HG03521 (cell line): ENCODE measurements around the gene PCK1.

Experiments
- ATAC-seq: cut with Tn5 transposase; IDR thresholded peaks from one replicate; pipeline ENCODE4 v1.9.1; 2021; ENCODE audit warnings: mild to moderate bottlenecking, moderate library complexity; ENCODE audit not compliant: unreplicated experiment

Gene PCK1

DNA sequence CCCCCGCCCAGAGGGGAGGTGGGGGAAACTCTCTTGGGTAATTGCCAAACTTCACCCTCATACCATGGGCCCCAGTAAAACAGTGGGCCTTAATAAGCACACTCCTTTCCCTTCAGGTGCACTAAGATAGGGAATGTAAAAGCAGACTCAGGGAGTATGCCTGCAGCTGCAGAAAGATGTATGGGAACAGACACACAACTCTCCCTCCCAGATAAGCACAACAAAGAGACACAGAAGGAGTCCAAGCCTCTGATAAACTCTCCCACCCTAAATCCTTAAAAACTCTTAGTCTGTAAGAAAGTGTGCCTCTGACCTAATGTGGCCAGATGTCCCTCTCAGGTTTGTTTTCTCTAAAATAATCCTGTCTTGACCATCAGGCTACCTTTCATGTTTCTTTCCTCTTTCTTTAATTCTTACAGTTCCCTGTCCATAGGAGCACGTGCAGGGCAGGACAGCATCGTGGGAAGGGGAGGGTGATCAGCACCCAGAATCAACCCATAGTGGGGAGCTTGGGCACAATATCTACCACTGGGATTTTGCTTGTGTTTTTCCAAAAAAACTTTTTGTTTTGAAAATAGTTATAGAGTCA, 24.7 kb upstream of the PCK1 start:
- no peak for ATAC-seq

DNA sequence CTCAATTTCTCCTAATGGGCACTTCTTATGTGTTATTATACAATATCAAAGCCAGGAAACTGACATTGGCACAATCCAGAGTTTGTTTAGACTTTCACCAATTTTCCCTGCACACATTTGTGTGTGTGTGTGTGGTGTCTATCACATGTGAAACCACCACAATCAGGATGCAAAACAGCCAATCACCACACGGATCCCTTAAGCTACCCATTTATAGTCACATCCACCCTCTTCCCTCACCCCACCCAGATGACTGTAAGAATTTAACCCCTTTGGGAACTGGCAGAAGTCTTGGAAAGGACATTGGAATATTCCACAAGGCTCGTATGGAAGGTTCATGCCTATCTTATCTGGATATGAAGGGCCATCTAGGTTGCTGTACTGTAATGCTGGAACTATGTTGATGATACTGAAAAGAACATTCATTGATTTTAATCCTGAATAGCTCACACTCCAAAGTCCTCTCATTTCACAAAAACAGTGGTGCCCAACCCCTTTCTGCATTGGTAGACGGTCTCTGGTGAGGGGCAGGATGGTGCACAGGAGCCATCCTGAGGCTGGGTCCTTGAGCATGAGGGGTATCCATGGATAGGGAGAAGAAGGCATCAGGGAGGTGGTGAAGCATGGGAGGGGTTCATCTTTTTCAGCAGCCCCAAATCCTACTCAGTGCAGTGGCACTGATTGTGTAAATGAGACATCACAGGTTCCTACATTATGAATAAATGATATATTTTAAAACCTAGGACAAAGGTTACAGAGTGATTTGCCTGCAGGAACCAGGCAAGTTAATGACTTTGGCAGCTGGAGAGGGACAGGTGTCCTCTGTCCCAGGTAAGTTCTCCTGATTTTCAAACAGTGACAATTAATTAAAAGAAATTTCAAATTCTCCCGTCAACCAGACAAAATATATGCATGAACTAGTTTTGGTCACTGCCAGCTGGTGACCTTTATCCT, 23.9 kb upstream of the PCK1 start:
- ATAC-seq: no peak

DNA sequence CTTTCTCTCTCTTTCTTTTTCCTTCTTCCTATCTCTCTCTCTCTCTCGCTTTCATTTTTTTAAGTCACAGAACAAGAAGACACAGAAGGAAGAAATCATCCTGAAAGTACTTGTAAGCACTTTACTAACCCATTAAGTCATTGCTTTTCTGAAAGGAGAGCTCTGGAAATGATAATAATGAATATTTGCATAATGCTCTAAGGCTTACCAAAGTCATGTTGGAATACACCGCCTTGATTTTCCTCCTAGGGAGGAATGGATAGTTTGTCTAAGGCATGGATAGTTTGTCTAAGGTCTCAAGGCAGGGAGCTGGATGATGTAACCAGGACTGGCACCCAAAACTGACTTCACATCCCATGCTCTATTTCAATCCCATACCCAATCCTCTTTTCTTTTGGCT, 23.1 kb upstream of the PCK1 start:
- no peak for ATAC-seq

DNA sequence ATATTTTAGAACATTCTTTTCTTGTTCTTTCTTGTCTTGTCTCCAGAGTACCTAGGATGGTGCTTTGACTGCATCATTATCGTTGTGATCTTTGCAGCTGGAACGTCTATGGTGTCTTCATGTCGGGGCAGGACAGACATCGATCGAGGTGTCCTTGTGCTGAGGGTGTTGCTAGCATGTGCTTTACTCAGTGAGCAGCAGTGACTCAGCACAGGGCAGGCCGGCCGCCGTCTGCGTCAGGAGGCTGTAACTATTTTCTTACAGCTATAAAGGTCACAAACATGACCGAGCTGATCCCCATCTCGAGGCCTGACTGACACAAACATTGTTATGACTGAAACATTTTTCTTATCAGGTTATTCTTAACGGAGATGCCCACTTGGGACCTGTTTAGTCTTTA, 21.0 kb upstream of the PCK1 start:
- no peak for ATAC-seq

DNA sequence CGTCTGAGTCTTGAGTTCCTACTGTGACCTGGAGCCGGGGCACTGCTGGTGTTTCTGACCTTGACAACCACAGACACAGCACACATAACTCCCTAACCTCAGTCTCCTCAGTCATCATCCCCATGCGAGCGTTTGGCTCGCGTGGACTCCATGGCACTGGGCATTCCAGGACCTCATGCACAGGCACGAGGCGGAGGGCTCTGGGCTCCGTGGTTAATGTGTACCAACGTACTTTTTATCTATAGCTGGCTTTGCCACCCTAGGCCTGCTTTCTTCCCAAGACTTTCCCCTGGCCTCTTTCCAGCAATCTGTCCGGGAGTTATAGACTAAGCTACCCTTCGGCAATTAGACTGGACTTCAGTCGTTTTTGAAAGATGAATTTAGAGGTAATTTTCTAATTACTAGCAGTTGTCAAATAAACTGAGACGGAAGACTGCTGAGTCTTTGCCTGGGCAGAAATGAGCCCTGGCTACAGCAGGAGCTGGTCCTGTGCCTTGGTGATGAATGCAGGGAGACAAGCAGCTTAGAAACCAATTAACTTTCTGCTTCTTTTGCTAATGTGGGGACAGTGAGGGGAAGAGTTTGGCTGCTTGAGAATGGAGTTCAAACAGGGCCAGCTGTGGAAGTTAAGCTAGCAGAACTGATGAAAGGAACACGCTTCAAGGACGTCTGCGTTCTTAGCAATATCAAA, 19.9 kb upstream of the PCK1 start:
- ATAC-seq: no peak

DNA sequence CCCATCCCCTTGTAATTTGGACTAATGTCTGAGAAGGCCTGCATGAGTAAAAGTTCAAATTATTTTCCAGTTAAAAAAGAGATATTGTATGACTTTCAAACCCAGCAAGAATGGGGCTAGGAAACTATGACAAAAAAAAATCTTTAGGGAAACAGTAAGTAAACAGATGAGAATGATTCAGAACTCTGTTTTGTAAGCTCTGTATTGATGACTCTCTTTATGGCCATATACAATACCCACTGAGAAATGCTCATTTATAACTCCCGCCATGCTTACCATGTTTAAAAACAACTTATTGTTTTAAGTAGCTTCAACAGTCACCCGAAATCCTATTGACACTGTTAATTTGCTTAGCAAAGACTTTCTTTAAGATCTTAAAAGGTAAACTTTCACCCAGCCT, 17.2 kb upstream of the PCK1 start:
- no peak for ATAC-seq

DNA sequence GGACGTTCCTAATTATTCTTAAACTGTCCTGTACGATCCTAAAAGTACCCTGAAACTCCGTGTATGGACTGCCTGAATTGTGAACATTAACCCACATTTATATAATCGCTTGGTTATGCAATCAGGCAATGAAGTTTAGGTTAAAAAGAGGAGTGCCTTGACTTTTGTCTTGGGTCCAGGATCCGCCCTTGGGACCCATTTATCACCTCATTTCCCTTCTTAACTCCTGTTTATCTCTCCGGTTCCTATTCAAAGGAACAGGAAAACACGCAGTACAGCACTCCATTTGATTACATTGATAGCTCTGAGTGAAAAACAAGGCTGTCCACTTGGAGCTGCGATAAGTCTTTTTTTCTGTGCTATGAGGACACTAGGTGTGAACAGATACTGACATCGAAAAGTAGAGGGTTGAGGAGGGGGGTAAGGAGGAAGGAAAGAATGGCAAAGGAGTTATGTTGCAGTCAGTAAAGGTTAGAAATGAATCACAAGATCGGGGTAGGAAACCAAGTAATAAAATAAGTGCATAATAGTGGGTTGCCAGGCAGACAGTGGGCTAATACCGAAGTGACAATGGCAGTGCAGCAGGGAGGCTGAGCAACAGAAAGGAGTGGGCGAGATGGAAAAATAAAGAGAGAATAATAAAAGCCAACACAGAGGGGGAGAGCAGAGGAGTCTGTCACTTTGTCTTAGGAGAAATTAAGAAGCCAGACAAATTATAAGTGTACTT, 15.9 kb upstream of the PCK1 start:
- no peak for ATAC-seq

DNA sequence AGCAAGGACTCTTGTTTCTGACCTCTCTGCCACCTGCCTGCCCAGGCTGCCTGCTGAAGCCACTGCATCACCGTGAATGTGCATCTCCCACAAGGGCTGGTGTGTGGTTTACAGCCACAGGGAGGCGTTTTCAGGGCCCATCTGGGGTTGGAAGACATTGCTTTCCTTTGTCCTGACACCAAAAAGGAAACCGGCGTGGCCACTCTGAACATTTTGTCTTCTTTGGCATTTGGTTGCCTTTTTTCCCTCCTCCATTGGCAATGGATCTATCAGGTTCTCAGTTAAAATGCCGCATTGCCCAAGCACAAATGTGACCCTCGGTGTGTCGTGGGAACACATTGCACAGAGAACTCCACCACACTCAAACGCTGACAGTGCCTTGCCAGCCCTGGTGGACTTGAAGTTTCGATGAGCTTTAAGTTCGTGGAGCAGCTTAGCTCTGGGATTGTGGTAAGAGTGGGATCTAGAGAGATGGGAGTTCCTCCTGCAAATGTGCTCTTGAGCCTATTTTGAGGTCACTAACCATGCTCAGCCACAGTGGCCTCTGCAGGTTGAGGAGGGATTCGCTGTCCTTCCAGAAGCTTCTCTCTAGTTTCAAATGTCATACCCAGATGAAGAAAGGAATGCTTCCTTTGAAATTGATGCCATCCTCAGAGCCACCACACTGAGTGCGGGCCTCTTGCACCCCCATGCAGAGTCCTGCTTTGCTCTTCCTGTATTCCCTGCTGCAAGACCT, 14.8 kb upstream of the PCK1 start:
- no peak for ATAC-seq

DNA sequence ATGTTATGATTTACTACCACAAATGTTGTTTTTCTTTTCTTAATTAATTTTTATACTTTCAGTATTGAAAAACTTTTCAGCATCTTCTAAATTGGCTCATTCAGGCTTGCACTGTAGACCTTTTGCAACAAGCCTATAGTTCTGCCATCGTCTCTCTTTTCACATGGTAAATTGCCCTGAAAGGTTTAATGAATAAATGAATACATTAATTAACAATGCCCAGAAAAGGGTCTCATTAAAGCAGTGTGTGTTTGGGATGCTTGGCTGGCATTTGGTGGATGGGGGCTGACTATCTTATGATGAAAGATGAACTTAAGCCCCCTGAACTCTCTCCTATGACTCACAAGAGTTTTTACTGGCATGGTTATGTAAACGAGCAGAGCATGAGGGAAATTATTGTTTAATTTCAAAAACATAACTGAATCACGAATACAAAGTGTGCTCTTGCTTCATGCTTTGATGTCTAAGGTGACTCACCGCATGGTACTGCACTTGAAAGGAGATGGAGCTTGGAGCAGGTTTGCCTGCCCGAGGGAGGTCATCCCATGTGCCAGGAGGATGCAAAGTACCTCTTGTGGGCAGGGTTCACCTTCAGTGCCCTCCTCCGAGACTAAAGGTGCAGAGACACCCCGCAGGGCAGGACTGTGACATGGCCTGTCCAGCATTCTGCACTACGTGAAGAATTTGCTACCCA, 13.8 kb upstream of the PCK1 start:
- no peak for ATAC-seq

DNA sequence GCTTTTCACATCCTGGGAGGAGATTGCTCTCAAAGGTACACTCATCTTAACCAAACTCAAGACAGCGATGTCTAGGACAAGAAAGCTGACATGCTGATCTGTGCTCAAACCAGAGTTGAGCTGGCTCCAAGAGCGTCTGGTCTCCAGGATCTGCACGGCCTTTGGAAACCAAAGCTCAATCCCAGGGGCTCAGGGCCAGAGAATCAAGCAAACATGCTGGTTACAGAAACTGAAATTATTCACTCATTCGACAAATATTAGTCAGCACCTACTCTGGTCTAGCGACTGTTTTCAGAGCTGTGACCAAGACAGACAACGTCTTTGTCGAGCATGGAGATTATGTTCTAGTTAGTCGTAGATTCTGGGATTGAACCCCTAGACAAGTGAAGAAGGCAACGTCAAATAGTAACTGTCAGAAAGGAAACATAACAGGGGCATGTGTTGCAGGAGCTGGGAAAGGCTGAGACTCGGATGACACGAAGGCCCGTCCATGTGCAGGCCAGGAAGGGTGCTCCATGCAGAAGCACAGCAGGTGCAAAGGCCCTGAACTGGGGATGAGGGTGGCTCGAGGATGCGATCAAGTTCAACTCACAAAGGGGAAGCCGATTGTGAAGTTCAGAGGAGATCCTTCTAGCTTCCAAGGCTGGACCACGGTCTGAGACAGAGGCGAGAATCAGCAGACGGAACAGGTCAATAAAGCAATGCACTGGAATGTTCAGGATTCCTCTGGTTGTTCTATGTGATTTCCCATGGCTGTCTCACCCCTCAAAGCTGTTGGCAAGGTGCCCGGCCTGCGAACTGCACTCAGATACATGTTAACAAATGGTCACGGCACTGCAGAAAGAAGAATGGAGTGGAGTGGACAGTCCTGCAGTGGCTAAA, 12.5 kb upstream of the PCK1 start:
- no peak for ATAC-seq

DNA sequence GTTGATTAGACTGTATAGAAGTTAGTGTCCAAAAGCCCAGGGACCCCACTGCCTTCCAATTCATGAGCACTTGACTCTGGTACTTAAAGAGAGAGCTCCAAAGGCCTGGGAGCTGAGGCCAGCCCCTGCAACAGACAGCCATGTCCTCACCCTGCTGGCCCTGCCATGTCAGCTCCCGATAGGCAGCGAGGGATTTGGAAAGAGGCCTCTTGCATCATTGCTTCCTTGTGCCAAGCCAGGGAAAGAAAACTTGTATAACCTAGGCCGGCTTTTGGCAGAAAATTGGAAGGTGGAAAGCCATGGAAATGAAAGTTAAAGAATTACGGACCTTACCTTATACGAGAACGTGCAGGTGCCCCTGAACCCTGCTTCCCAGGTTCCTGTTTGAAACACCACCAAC, 8.4 kb upstream of the PCK1 start:
- no peak for ATAC-seq

DNA sequence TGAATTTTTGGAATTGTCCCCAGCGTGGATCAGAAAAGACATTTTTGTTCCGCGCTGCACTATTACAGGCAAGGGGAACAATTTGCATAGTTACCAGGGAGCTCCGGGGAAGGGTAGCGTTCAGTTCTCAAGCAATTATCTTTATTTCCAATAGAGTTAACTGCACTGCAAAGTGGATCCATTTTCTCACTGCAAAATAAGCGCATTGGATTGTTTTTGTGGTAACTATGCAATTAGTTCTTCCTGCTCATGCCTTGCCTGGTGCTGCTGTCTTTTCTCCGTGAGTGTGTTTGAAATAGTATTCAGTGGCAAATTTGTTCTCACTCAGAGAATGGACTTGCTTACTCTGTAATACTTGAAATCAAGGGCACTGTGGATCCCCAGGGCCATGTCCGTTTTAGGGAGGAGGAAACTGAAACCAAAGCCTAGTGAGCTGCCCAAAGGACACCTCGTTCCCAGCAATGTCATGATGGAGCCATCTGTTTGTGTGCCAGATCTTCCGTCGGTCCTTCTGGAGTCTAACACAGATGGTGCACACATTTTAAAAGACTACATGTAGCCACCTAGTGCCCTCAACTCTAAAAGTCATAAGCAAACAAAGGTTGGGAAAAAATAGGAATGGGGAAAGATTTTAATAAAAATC, 7.4 kb upstream of the PCK1 start:
- no peak for ATAC-seq

DNA sequence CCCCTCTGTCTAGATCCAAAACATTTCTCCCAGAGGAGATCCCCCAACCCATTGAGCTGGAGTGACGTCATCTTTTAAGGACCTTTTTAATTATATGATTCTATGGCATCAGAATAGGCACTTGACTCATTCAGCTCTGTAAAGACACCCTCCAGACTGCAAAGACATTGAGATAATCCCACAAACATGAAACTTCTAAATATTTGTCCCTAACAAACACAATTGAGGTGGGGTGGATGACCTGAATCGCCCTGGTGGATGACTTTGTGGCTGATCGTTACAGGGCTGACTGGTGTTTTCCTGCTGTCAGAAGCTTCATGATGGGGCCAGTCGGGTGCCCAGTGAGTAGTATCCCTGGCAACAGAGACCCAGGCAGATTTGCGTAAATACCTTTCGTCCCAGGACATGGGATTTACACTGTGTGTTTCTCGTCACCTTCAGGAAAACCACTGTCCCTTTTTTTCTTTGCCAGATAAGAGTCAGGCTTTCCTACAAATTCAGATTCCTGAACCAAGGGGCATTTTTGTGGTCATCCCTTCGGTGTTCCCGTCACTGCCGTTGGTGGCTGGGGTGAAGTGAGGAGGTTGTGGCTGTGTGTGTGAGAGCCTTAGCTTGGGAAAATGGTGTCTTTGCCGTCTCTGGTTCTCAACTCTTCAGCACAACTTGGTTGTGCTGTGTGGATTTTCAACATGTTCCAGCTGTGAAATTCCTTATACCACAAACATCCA, 5.3 kb upstream of the PCK1 start:
- ATAC-seq: no peak

DNA sequence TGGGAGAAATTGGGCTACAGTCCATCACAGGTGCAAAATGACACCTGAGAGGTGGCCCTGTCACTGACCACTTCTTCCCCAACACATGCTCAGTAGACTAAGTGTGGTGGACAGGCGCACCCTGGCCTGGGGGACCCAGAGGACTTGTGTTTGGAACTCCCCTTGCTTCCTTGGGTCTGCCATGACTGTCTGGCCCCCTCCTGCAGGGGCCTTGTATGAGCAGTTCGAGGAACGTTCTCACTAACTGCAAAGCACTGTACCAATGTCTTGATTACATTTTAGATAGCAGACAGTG, 4.0 kb upstream of the PCK1 start:
- no peak for ATAC-seq

DNA sequence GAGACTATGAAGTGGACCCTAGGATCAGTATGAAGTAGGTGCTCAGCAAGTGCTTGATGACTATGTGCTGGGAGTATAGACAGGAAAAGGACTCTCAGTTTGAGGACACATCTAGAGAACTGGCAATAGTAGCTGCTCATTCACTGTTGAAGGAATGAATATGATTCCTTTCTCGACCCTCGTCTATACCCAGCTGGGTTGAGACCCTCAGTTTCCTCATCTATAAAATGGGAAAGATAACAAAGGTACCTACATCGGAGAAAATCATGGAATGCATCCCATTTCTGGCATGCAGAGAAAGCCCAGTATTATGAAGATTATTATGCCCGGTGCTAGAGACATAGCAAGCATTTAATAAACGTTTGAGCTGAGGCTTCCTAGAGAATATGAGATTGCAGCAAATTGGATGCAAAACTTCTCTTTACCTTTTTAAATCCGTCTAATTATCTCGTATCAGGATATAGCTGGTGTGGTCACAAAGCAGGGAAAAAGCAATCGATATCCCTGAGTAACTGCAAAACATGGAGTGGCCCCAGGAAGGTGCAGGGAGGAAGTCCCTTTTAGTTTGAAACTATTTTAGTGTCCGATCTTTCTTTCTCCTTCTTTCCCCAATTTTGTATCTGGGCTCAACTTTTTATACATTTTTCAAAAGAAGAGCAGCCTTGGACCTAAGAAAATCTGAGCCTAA, 2.8 kb upstream of the PCK1 start:
- ATAC-seq: no peak

DNA sequence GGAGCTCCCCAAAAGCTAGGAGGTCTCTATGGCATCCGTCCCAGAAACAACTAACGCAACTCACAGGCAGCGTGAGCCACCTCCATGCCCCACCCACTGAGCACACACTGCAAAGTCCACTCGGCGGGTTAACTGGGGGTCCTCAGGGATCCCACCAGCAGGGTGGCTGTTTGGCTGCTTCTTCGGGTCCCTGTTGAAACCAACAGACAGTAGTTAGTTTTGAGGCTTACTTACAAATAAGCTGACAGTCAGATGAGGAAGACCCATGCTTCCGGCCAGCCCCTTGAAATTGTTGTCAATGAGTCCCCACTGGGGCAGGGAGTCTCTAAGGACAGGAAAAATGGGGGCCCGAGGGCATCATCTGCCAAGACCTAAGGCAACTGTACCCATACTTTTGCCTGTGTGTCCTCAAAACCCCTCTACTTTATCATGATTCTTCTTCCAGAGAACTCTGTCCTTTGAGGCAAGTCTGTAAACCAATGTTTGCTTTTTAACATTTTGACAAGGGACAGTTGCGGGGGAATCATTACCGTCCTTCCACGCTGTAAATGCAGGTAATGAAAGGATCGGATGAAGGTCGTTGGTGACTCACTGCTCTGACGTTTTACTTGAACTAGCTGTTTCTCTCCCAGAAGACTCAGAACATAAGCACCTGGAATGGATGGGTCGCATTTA, 2.2 kb upstream of the PCK1 start:
- no peak for ATAC-seq

DNA sequence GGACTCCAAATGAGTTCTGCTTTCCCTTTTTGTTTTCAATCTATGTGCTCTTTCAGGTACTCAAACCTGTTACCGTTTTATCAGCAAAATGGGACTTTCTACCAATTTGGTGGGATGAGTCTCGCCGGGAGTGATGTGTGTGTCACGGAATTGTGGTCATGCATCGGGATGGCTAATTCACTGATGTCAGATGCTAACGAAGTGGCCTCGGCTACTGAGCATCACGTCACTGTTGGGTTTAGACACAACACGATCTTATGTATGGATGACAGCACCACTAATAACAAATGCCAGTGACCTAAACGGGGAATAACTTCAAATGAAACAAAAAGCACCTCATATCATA, 1.6 kb upstream of the PCK1 start:
- ATAC-seq: no peak
